ACC112 (cell line): ENCODE data around the gene MLEC.

Source experiments
- H2AFZ ChIP-seq: fragments of 200-600 bp; sonication (generic); one replicate; pipeline ENCODE4 v1.6.0; 2017; ENCODE audit warnings: antibody characterized with exemption, low read length; ENCODE audit not compliant: unreplicated experiment
- H3K27ac ChIP-seq: fragments of 200-600 bp; sonication (generic); 2 replicates; pipeline ENCODE4 v1.5.1; 2014; ENCODE audit warnings: low read depth, mild to moderate bottlenecking, antibody characterized with exemption, low read length, moderate library complexity
- H3K27me3 ChIP-seq: fragments of 200-600 bp; sonication (generic); 2 replicates; pipeline ENCODE4 v1.6.1; 2014; ENCODE audit warnings: mild to moderate bottlenecking, antibody characterized with exemption, low read length, moderate library complexity, mixed read lengths; ENCODE audit not compliant: insufficient read depth
- H3K36me3 ChIP-seq: fragments of 200-600 bp; sonication (generic); 2 replicates; pipeline ENCODE4 v1.6.1; 2016; ENCODE audit warnings: mild to moderate bottlenecking, antibody characterized with exemption, low read length, moderate library complexity, mixed read lengths; ENCODE audit not compliant: insufficient read depth
- H3K4me1 ChIP-seq: fragments of 200-600 bp; sonication (generic); one replicate; pipeline ENCODE4 v1.6.1; 2016; ENCODE audit warnings: low read length, mixed read lengths; ENCODE audit not compliant: insufficient read depth, unreplicated experiment, control insufficient read depth
- H3K4me3 ChIP-seq: fragments of 200-600 bp; sonication (generic); 2 replicates; pipeline ENCODE4 v1.5.1; 2014; ENCODE audit warnings: mild to moderate bottlenecking, low read depth, low read length
- H3K79me2 ChIP-seq: fragments of 200-600 bp; sonication (generic); one replicate; pipeline ENCODE4 v1.6.0; 2016; ENCODE audit warnings: low read length; ENCODE audit not compliant: control insufficient read depth, unreplicated experiment, insufficient read depth

MLEC gene

GRCh38 chr12:120734210-120734609 is 47.3 kb downstream of the MLEC start:
- H3K4me3 ChIP-seq = no peak overlapping the region
- no peak overlapping the region for H2AFZ ChIP-seq
- no peaks in the 10 kb centered on the region for H3K27me3 ChIP-seq
- no peaks in the 10 kb centered on the region for H3K79me2 ChIP-seq
- H3K4me1 ChIP-seq = no peaks in the 10 kb centered on the region
- H3K36me3 ChIP-seq = no peaks in the 10 kb centered on the region
- no peak overlapping the region for H3K27ac ChIP-seq

DNA sequence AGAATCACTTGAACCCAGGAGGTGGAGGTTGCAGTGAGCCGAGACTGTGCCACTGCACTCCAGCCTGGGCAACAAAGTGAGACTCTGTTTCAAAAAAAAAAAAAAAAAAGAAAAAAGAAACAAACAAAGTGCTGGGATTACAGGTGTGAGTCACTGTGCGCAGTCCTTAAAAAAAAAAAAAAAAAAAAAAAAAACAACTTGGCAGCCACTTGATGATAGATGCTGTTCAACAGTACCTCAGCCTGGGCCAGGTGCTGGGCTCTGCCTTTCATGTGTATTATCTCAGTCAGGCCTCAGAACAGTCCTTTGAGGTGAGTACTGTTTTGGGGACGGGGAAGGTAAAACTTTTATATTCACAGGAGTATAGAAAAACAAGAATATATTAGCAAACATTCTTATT is 48.2 kb downstream of the MLEC start:
- no peaks in the 10 kb centered on the region for H3K79me2 ChIP-seq
- H3K4me3 ChIP-seq = no peak overlapping the region
- H3K4me1 ChIP-seq = no peaks in the 10 kb centered on the region
- no peak overlapping the region for H2AFZ ChIP-seq
- no peaks in the 10 kb centered on the region for H3K27me3 ChIP-seq
- H3K27ac ChIP-seq = no peak overlapping the region
- no peaks in the 10 kb centered on the region for H3K36me3 ChIP-seq

GRCh38 chr12:120736404-120737331 is 49.7 kb downstream of the MLEC start:
- Histone ChIP-seq H3K4me1 (no peaks in the 10 kb centered on the region), H3K36me3 (no peaks in the 10 kb centered on the region), H3K27ac (no peak overlapping the region), H3K4me3 (no peak overlapping the region), H2AFZ (no peak overlapping the region), H3K27me3 (no peaks in the 10 kb centered on the region), H3K79me2 (no peaks in the 10 kb centered on the region)

DNA sequence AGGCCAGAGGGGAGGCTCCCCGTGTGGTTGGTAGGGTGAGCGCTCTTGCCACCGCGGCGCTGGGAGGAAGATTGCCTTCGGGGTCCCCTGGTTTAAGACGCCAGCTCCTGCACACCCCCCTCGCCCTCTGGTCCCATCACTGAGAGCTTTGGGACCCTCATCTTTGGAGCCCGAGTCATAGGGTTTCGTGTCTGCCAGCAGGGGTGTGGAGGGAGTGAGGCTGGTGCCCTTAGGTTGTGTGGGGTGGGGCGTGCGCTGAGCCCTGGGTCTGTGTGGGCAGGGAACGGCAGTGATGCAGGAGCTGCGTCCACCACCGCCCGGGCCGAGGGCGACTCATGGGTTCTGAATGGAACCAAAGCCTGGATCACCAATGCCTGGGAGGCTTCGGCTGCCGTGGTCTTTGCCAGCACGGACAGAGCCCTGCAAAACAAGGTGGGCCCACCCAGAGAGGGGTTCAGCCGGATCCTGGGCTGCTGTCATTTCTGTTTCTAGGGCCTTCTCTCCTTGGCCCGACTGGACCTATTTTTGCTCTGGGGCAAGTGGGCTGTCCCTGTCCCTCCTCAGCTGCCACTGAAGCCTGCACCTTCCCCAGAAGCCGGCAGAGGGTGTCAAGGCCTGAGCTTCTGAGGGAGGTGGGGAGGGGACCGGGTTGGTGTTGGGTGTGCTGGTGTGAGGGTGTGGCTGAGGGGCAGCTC is 50.8 kb downstream of the MLEC start:
- H3K27me3 ChIP-seq = no peaks in the 10 kb centered on the region
- no peak overlapping the region for H2AFZ ChIP-seq
- H3K36me3 ChIP-seq = no peaks in the 10 kb centered on the region
- no peaks in the 10 kb centered on the region for H3K79me2 ChIP-seq
- H3K27ac ChIP-seq = no peak overlapping the region
- H3K4me3 ChIP-seq = no peak overlapping the region
- H3K4me1 ChIP-seq = no peaks in the 10 kb centered on the region

DNA sequence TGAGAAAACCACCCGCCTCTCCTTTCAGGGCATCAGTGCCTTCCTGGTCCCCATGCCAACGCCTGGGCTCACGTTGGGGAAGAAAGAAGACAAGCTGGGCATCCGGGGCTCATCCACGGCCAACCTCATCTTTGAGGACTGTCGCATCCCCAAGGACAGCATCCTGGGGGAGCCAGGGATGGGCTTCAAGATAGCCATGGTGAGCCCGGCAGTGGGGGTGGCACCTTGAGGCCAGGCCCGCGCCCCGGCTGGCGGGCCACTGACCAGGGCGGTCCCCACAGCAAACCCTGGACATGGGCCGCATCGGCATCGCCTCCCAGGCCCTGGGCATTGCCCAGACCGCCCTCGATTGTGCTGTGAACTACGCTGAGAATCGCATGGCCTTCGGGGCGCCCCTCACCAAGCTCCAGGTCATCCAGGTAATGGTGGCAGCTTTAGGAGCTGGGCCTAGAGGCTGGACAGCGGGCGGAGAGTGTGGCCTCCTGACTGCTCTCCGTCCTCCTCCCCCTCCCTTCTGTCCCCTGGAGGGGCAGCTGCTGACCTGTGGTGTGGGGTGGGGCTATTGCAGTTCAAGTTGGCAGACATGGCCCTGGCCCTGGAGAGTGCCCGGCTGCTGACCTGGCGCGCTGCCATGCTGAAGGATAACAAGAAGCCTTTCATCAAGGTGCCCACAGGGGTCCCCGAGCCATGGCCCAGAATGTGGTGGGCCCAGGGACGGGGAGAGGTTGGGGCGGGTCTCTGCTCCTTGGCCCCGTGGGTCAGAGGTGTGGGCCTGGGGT is 51.5 kb downstream of the MLEC start:
- Histone ChIP-seq H3K36me3 (no peaks in the 10 kb centered on the region), H3K27ac (no peak overlapping the region), H3K79me2 (no peaks in the 10 kb centered on the region), H2AFZ (no peak overlapping the region), H3K4me3 (no peak overlapping the region), H3K27me3 (no peaks in the 10 kb centered on the region), H3K4me1 (no peaks in the 10 kb centered on the region)

GRCh38 chr12:120739031-120739762 is 52.2 kb downstream of the MLEC start:
- Histone ChIP-seq H3K27ac (no peak overlapping the region), H3K4me3 (no peak overlapping the region), H2AFZ (no peak overlapping the region), H3K27me3 (no peaks in the 10 kb centered on the region), H3K4me1 (no peaks in the 10 kb centered on the region), H3K36me3 (no peaks in the 10 kb centered on the region), H3K79me2 (no peaks in the 10 kb centered on the region)

DNA sequence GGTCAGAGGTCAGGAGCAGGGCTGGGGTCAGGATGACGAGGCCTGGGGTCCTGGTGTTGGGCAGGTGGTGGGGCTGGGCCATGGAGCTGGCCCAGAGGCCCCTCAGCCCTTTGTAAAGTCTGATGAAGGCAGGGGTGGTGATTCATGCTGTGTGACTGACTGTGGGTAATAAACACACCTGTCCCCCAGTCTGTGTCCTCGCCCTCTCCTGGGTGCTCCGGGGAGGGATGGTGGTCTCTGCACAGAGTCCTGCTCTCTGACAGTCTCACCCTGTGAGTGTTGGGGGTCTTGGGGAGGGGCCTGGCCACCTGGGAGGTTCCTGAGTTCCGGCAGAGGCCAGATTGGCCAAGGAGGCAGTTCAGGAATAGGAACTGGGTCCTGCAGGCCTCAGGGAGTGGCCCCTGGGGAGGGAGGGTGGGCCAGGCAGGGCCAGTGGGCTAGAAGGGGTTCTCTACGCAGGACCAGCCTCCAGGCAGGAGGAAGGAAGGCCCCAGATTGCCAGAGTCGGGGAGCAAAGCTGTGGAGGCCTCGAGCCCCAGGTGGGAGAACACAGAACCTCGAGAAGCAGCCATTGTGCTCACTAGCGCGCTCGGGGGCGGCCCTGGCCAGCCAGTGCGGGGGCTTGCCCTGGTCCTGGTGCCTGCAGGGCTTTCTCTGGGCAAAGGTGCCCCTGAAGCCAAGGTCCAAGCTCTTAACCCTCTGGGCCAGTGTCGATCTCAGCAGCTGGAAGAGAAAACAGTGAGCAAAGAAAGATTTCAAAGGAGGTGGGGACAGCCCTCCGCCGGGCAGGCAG is 53.1 kb downstream of the MLEC start:
- no peaks in the 10 kb centered on the region for H3K79me2 ChIP-seq
- H3K36me3 ChIP-seq = no peaks in the 10 kb centered on the region
- H2AFZ ChIP-seq = no peak overlapping the region
- H3K27me3 ChIP-seq = no peaks in the 10 kb centered on the region
- no peak overlapping the region for H3K27ac ChIP-seq
- H3K4me1 ChIP-seq = no peaks in the 10 kb centered on the region
- H3K4me3 ChIP-seq = no peak overlapping the region

DNA sequence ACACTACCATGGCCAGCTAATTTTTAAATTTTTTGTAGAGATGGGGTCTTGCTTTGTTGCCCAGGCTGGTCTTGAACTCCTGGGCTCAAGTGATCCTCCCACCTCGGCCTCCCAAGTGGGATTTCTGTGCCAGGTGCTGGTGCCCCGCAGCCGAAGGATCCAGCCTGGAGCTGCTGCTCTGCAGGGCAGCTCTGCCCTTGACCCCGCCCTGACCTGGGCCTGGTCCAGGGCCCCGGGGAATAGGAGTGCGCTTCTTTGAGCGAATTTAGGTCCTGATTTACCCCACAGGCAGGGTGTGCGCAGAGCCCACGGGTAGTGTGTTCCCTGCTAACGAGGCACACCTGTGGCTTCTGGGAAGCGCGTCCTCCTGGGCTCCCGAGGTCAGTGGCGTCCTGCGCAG is 53.9 kb downstream of the MLEC start:
- H3K4me1 ChIP-seq = no peaks in the 10 kb centered on the region
- no peak overlapping the region for H3K4me3 ChIP-seq
- no peaks in the 10 kb centered on the region for H3K79me2 ChIP-seq
- H3K27me3 ChIP-seq = no peaks in the 10 kb centered on the region
- no peak overlapping the region for H2AFZ ChIP-seq
- H3K27ac ChIP-seq = no peak overlapping the region
- no peaks in the 10 kb centered on the region for H3K36me3 ChIP-seq

GRCh38 chr12:120741476-120742421 is 54.8 kb downstream of the MLEC start:
- no peaks in the 10 kb centered on the region for H3K27me3 ChIP-seq
- no peaks in the 10 kb centered on the region for H3K4me1 ChIP-seq
- H3K36me3 ChIP-seq = no peaks in the 10 kb centered on the region
- H3K79me2 ChIP-seq = no peaks in the 10 kb centered on the region
- H3K27ac ChIP-seq = no peak overlapping the region
- no peak overlapping the region for H2AFZ ChIP-seq
- no peak overlapping the region for H3K4me3 ChIP-seq
